HG02852 (cell line): ENCODE measurements around the gene NLRC3.
"Not testable (repeated sequence)": the region's sequence is repeated elsewhere in the genome, so short reads cannot be mapped to it uniquely, and the experiment has no call there.

Experiments used
- ATAC-seq: cut with Tn5 transposase; IDR thresholded peaks from one replicate; pipeline ENCODE4 v1.9.1; 2021; ENCODE audit warnings: mild to moderate bottlenecking, moderate library complexity; ENCODE audit not compliant: unreplicated experiment

NLRC3 gene

GRCh38 chr16:3515897-3516296 is 61.3 kb downstream of the NLRC3 start:
- no peak for ATAC-seq

- ATAC-seq, result no peak
Observed at GRCh38 chr16:3514621-3515020, 62.6 kb downstream of the NLRC3 start.

- no peak for ATAC-seq
Observed at GRCh38 chr16:3513892-3514583, 63.2 kb downstream of the NLRC3 start.

DNA sequence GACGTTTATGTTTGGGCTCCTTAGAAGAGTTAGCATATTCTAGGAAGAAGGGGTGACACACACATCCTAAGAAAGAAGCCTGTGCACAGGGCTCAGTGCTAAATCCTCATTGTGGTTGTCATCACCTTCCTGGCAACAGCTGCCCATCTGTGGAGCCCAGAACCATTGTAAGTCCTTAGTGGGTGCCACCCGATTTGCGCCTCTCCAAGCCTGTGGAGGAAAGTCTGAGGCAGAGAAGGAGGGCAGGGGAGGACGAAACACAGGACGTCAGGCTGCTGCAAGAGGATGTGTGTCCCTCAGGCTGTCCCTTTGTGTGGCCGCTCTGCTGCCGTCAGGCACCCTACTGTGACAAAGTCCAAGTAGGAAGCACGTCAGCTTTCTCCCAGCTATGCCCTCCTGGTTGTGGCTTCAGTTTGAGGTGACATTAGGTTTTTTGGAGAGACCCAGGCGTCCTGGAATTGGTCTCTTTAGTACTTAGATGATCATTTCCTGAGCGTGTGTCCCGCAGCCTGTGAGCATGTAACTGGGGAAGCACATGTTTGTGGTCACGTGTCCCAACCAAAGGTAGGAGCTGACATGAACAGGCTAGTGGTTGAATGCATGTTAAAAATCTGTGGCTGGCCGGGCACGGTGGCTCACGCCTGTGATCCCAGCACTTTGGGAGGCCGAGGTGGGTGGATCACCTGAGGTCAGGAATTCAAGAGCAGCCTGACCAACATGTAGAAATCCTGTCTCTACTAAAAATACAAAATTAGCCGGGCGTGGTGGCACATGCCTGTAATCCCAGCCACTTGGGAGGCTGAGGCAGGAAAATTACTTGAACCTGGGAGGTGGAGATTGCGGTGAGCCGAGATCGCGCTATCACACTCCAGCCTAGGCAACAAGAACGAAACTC is 65.7 kb downstream of the NLRC3 start:
- no peak for ATAC-seq

- ATAC-seq, result no peak
Observed at GRCh38 chr16:3510416-3510815, 66.8 kb downstream of the NLRC3 start.

DNA sequence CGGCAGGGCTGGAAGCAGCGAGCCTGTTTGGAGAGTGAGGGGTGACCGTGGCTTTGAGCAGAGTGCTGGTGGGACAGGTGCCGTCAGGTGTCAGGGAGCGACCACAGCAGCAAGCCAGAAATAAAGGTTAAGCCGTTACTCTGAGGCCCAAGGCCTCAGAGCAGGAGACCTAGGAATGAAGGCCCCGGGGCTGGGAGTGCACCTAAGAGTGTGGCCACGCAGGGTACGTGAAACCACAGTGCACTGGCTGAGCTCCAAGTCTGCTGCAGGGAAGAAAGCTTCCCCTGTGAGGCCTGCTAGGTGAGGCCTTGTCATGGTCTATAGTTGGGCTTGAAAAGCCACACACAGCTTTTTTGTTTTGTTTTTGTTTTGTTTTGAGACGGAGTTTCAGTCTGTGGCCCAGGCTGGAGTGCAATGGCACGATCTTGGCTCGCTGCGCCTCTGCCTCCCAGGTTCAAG is 67.7 kb downstream of the NLRC3 start:
- ATAC-seq, result peak; percentile 86

- ATAC-seq, result no peak
Observed at GRCh38 chr16:3508736-3509135, 68.5 kb downstream of the NLRC3 start.

GRCh38 chr16:3503523-3503922 is 73.7 kb downstream of the NLRC3 start:
- ATAC-seq, result no peak

DNA sequence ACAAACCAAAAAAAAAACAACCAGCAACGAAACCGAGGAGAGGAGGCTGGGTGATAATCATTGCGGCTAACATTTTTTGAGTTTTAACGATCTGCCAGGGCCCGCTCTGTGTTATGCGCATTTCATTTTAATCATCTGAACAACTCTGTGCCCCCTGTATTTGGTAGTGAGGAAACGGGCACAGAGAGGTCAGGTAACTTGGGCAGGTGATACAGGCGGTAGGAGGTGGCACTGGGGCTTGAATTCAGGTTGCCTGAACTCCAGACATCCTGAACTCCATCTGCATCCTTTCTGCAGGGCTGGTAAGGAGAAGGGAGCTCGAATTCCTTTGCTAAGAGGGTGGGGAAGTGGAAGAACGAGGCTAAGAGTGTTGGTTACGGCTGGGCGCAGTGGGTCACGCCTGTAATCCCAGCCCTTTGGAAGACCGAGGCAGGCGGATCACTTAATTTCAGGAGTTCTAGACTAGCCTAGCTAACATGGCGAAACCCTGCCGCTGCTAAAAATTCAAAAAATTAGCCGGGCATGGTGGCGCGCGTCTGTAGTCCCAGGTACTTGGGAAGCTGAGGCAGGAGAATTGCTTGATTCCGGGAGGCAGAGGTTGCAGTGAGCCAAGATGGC is 75.3 kb downstream of the NLRC3 start:
- ATAC-seq, result no peak

DNA sequence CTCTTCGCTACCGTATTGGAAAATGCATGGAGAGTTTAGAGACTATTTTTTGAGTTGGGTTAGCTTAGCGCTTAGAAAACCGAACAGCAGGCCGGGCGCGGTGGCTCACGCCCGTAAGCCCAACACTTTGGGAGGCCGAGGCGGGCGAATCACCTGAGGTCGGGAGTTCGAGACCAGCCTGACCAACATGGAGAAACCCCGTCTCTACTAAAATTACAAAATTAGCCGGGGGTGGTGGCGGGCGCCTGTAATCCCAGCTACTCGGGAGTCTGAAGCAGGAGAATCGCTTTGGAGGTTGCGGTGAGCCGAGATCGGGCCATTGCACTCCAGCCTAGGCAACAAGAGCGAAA is 75.8 kb downstream of the NLRC3 start:
- not testable (repeated sequence) for ATAC-seq

GRCh38 chr16:3498988-3499387 is 78.2 kb downstream of the NLRC3 start:
- no peak for ATAC-seq

- ATAC-seq, result no peak
Observed at GRCh38 chr16:3497771-3498170, 79.4 kb downstream of the NLRC3 start.

GRCh38 chr16:3496386-3496785 is 80.8 kb downstream of the NLRC3 start:
- no peak for ATAC-seq

DNA sequence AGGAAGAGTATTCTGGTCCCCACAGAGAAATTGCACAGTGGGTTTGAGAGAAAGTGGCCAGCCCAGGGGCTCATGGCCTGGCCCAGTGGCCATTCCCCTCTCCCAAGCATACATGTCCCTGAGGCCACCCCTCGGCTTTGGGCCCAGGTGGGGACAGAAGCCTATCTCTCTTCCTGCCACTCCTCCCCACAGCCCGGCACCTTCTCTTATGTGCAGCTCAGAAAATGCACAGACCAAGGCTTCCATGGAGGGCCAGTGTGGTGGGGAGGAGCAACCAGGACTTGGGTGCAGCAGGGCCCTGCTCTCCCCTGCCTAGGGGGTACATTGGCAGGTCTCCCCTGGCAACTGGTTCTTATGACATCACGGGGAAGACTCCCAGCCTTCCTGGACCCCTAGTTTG is 82.0 kb downstream of the NLRC3 start, which contains the start of gene C16orf90:
Gene C16orf90 (minus strand): TSS at position 314 of the 400 bp plus-strand sequence. CDS start 68 bp downstream, at position 246.
- ATAC-seq, result no peak

DNA sequence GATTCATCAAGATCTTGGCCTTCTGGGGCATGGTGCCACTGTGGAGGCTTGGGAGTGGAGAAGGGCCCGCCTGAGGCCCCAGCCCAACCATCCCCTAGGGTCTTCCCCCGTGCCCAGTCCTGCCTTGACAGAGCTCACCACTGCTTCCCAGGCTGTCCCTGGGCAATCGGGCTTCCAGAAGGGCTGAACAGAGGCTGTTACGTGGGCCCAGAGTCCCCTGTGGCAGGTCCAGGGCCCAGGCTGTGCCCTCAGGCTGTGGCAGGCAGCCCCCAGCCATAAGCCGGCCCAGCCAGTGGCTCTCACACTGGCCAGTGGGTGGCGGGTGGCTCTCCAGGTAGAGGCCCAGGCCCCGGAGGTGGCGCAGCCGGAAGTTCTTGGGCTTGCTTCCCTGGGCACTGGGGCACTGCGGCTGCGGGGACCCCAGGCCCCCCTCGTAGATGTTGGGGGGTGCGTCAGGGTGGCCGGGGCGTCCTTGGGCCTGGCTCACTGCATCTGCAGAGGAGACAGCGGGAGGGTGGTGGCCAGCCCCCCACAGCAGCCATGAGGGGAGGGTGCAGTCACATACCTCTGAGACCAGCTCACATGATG is 82.7 kb downstream of the NLRC3 start:
- ATAC-seq, result no peak

DNA sequence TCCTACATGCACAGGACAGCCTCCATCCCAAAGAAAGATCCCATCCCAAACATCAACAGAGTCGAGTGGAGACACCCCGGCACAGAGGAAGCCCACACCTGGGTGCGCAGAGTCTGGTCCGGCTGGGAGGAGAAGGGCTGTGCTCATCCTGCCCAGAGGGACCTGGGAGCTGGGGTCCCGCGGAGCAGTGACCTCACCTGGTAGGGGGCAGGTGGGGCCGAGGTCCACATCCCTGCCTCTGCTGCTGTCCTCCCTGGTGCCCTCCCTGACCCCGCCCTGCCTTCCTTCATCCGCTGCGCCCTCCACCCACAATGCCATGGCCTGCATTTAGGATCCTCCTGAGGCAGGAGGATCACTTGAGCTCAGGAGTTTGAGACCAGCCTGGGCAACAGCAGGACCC is 84.8 kb downstream of the NLRC3 start:
- ATAC-seq, result no peak

DNA sequence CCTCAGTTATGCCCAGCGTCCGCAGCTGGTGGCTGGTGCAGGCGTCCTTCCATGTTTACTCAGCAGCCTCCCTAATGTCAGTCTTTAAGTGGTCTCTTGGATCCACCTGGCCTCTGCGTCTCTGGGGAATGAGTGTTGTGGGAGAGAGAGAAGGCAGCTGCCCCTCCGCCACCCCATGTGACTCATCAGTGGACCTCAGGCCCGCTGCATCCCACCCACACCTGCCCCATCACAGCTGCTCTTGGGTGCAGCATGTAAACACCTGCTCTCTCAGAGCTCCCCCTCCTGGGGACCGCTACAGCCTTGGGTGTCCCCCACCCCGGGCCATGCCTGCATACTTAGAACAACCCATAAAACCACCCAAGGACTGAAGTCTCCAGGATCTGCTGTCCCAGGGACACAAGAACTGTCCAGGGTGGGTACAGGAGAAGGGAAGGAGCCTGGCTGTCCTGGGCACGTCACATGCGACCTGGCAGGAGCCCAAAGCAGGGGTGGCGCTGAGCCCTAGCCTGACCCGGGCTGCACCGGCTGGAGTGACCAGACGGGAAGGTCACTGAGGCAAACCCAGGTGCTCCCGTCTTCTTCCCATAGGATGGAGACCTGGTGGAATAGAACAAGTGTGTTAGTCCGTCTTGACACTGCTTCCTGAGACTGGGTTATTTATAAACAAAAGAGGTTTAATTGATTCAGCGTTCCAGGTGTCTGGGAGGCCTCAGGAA is 86.1 kb downstream of the NLRC3 start:
- no peak for ATAC-seq
